Liver (tissue), 9 donors: ENCODE measurements around the gene UNC93A. TPM values are rescaled to one million over a fixed set of nuclear protein-coding genes. Genes with fewer than 3 reads are reported as not detected.

Experiments used
- DNase-seq: peaks from one replicate; pipeline ENCODE4 v3.0.0-alpha.2; 2017; ENCODE audit warnings: low spot score
- H3K27ac ChIP-seq, 2 donors: one replicate each; pipeline ENCODE4 v1.7.0; 2013; ENCODE audit warnings: inconsistent platforms in 2 of 2, low read length in 2 of 2, control low read depth in 1 of 2, low read depth in 1 of 2, mild to moderate bottlenecking in 1 of 2
- H3K27me3 ChIP-seq, 4 donors: one replicate each; pipeline versions ENCODE4 v1.6.1 to v1.7.0; 2013; ENCODE audit warnings: low read length in 3 of 4, inconsistent platforms in 1 of 4, mild to moderate bottlenecking in 1 of 4, moderate library complexity in 1 of 4; ENCODE audit not compliant: control insufficient read depth in 4 of 4, insufficient read depth in 4 of 4
- H3K36me3 ChIP-seq, 4 donors: one replicate each; pipeline versions ENCODE4 v1.6.1 to v1.7.0; 2013; ENCODE audit warnings: low read length in 3 of 4, mild to moderate bottlenecking in 3 of 4, low read depth in 1 of 4, moderate library complexity in 1 of 4; ENCODE audit not compliant: control insufficient read depth in 4 of 4, insufficient read depth in 3 of 4
- H3K4me1 ChIP-seq, 4 donors: one replicate each; pipeline versions ENCODE4 v1.6.1 to v1.7.0; 2013; ENCODE audit warnings: low read length in 3 of 4, mild to moderate bottlenecking in 3 of 4, moderate library complexity in 1 of 4; ENCODE audit not compliant: control insufficient read depth in 4 of 4, insufficient read depth in 4 of 4
- H3K4me3 ChIP-seq, 3 donors: one replicate each; pipeline versions ENCODE4 v1.6.1 to v1.7.0; 2013; ENCODE audit warnings: low read length in 3 of 3, control low read depth in 1 of 3, low read depth in 1 of 3, mild to moderate bottlenecking in 1 of 3
- H3K9ac ChIP-seq, 2 donors: one replicate each; pipeline ENCODE4 v1.7.0; 2013; ENCODE audit warnings: low read length in 2 of 2, mild to moderate bottlenecking in 2 of 2, moderate library complexity in 2 of 2, control low read depth in 1 of 2, low read depth in 1 of 2
- H3K9me3 ChIP-seq, 4 donors: one replicate each; pipeline versions ENCODE4 v1.6.1 to v1.7.0; 2013; ENCODE audit warnings: low read length in 3 of 4; ENCODE audit not compliant: control insufficient read depth in 4 of 4
- CTCF ChIP-seq: fragments of 150-350 bp; IDR thresholded peaks from 2 replicates; pipeline ENCODE4 v1.5.1; 2017; ENCODE audit warnings: improper control_type of control experiment, low read depth, low read length; ENCODE audit not compliant: missing input control
- EGR1 ChIP-seq, 2 donors: IDR thresholded peaks; 2 replicates each; pipeline ENCODE4 v1.6.1; 2016 to 2018; ENCODE audit warnings: antibody characterized with exemption in 2 of 2, low read depth in 2 of 2
- FOXA1 ChIP-seq: IDR thresholded peaks from 2 replicates; pipeline ENCODE4 v1.6.1; 2016; ENCODE audit warnings: antibody characterized with exemption
- FOXA2 ChIP-seq: IDR thresholded peaks from 2 replicates; pipeline ENCODE4 v1.6.1; 2016; ENCODE audit warnings: antibody characterized with exemption
- GABPA ChIP-seq, 2 donors: IDR thresholded peaks in 1 of 2; conservative IDR thresholded peaks in 1 of 2; 2 replicates each; pipeline ENCODE4 v1.6.1; 2016; ENCODE audit warnings: antibody characterized with exemption in 2 of 2, mild to moderate bottlenecking in 1 of 2, moderate library complexity in 1 of 2
- HNF4A ChIP-seq, 2 donors: conservative IDR thresholded peaks; 2 replicates each; pipeline ENCODE4 v1.6.1; 2016; ENCODE audit warnings: antibody characterized with exemption in 2 of 2, mild to moderate bottlenecking in 2 of 2
- HNF4G ChIP-seq: IDR thresholded peaks from 2 replicates; pipeline ENCODE4 v1.6.1; 2016; ENCODE audit warnings: antibody characterized with exemption
- JUND ChIP-seq, 2 donors: IDR thresholded peaks; 2 replicates each; pipeline ENCODE4 v1.6.1; 2016; ENCODE audit warnings: antibody characterized with exemption in 2 of 2
- MAX ChIP-seq: IDR thresholded peaks from 2 replicates; pipeline ENCODE4 v1.6.1; 2016; ENCODE audit warnings: antibody characterized with exemption
- NR2F2 ChIP-seq: IDR thresholded peaks from 2 replicates; pipeline ENCODE4 v1.6.1; 2016; ENCODE audit warnings: antibody characterized with exemption
- RAD21 ChIP-seq, 2 donors: IDR thresholded peaks; 2 replicates each; pipeline ENCODE4 v1.6.1; 2016; ENCODE audit warnings: antibody characterized with exemption in 2 of 2, mild to moderate bottlenecking in 2 of 2
- RXRA ChIP-seq, 2 donors: IDR thresholded peaks; 2 replicates each; pipeline ENCODE4 v1.6.1; 2017 to 2018; ENCODE audit warnings: antibody characterized with exemption in 2 of 2, mild to moderate bottlenecking in 1 of 2
- SP1 ChIP-seq: IDR thresholded peaks from 2 replicates; pipeline ENCODE4 v1.6.1; 2018; ENCODE audit warnings: antibody characterized with exemption, mild to moderate bottlenecking
- TAF1 ChIP-seq: conservative IDR thresholded peaks from 2 replicates; pipeline ENCODE4 v1.6.1; 2016; ENCODE audit warnings: antibody characterized with exemption, mild to moderate bottlenecking
- YY1 ChIP-seq: IDR thresholded peaks from 2 replicates; pipeline ENCODE4 v1.6.1; 2016; ENCODE audit warnings: antibody characterized with exemption, mild to moderate bottlenecking
- ZBTB33 ChIP-seq: IDR thresholded peaks from 2 replicates; pipeline ENCODE4 v1.6.1; 2016; ENCODE audit warnings: antibody characterized with exemption
- WGBS: extraction: QIAGEN DNeasy Blood & Tissue Kit; methylation state at CpG from one replicate; pipeline ENCODE4 v1.1.7; 2013; 5-methylcytosine and 5-hydroxymethylcytosine counted together
- polyA plus RNA-seq, 2 donors: library from polyadenylated mRNA; stranded (reverse) in 1 of 2; unstranded in 1 of 2; fragments of 200-250 nt in 1 of 2; fragments of >200 nt in 1 of 2; fragmentation: Nextera tagmentation in 1 of 2; extraction: Ambion mirVana in 1 of 2; gene quantifications; one replicate each; pipeline versions ENCODE4 v1.2.1 to v1.2.3, GENCODE V29; 2013 to 2015
- total RNA-seq, 2 donors: library from RNA; depleted of rRNA; stranded (reverse); fragments of >200 nt; gene quantifications; one replicate each; pipeline ENCODE4 v1.2.3, GENCODE V29; 2014
- donor health status: healthy.
- donor health status: healthy.
- donor health status: healthy.
- donor health status: healthy.
- donor health status: healthy.

The UNC93A gene
- total and polyA plus RNA-seq, 4 donors, result 0.79 to 14.0 (median 4.6) TPM

GRCh38 chr6:167306401-167306998 is 15.4 kb downstream of the UNC93A start:
- DNase-seq, result no peak
- Histone ChIP-seq H3K36me3 (no peaks in the 10 kb centered on the region), H3K4me1 (peaks cover 8 to 43% (median 22%) of the 10 kb centered on the region in 4 donors), H3K27me3 (no peaks in the 10 kb centered on the region), H3K9ac (no peak overlapping the region), H3K9me3 (no peaks in the 10 kb centered on the region), H3K4me3 (no peak overlapping the region), H3K27ac (no peak overlapping the region)
- 90% methylated on average over 15 of the region's 15 CpGs for WGBS
- TF ChIP-seq JUND (IDR thresholded peaks at IDR 0.05), result no peak
- no peak for TF ChIP-seq YY1
- TF ChIP-seq ZBTB33, result no peak
- TF ChIP-seq SP1, result no peak
- no peak for TF ChIP-seq MAX

- Histone ChIP-seq H3K27me3 (no peaks in the 10 kb centered on the region), H3K9ac (no peak overlapping the region), H3K9me3 (no peaks in the 10 kb centered on the region), H3K4me1 (peaks cover 8 to 34% (median 18%) of the 10 kb centered on the region in 4 donors), H3K4me3 (no peak overlapping the region), H3K27ac (no peak overlapping the region), H3K36me3 (no peaks in the 10 kb centered on the region)
- no peak for DNase-seq
- WGBS, result 90% methylated on average over 20 of the region's 20 CpGs
- no peak for TF ChIP-seq EGR1 (IDR thresholded peaks at IDR 0.05; ENCODE audit: low read depth in 2 of 2)
- TF ChIP-seq TAF1, result no peak
- TF ChIP-seq GABPA (IDR thresholded peaks at IDR 0.05 in 1 of 2, conservative IDR thresholded peaks at IDR 0.05 in 1 of 2), result no peak
- no peak for TF ChIP-seq RAD21 (IDR thresholded peaks at IDR 0.05)
- no peak for TF ChIP-seq YY1
- no peak for TF ChIP-seq ZBTB33
- no peak for TF ChIP-seq FOXA1
- TF ChIP-seq MAX, result no peak
- no peak for TF ChIP-seq CTCF
- no peak for TF ChIP-seq HNF4G
- no peak for TF ChIP-seq NR2F2
- TF ChIP-seq HNF4A (conservative IDR thresholded peaks at IDR 0.05), result no peak
- TF ChIP-seq RXRA (IDR thresholded peaks at IDR 0.05), result no peak
- no peak for TF ChIP-seq SP1
- TF ChIP-seq JUND (IDR thresholded peaks at IDR 0.05), result no peak
- TF ChIP-seq FOXA2, result no peak
Observed at GRCh38 chr6:167307342-167307955, 16.3 kb downstream of the UNC93A start.
